GM12872 (cell line): ENCODE data around the gene ABHD15.
A peak's percentile ranks its signal among the peaks of the same experiment; 100 is the strongest.

Experiments
- CTCF ChIP-seq: IDR thresholded peaks from 3 replicates; pipeline ENCODE4 v1.5.1; 2011; ENCODE audit warnings: low read depth, mild to moderate bottlenecking, low read length, moderate library complexity; ENCODE audit not compliant: insufficient read depth

The ABHD15 gene

GRCh38 chr17:29566473-29567303, at the start of gene ABHD15:
TSS of gene ABHD15 (minus strand) at chr17:29567037. CDS start at chr17:29566966, 71 bp downstream.
- TF ChIP-seq CTCF: peak; percentile 3; the same call in 1 of the 3 replicates

- no peak for TF ChIP-seq CTCF
Measured at GRCh38 chr17:29615492-29616299, 48.9 kb upstream of the ABHD15 start.

- TF ChIP-seq CTCF: 0 out of 3 replicates have a peak, but pooled peaks have one; percentile 2
Measured at GRCh38 chr17:29615048-29615385, 48.2 kb upstream of the ABHD15 start.

- TF ChIP-seq CTCF: no peak
Measured at GRCh38 chr17:29614349-29615047, 47.7 kb upstream of the ABHD15 start.

GRCh38 chr17:29613856-29614255, 47.0 kb upstream of the ABHD15 start:
- no peak for TF ChIP-seq CTCF

- peak; percentile 82 for TF ChIP-seq CTCF
Measured at GRCh38 chr17:29613352-29613837, 46.6 kb upstream of the ABHD15 start.
